HG03521 (cell line): ENCODE data around the gene SOX8.
"Not testable (repeated sequence)": the region's sequence is repeated elsewhere in the genome, so short reads cannot be mapped to it uniquely, and the experiment has no call there.

ENCODE experiments used
- ATAC-seq: cut with Tn5 transposase; IDR thresholded peaks from one replicate; pipeline ENCODE4 v1.9.1; 2021; ENCODE audit warnings: mild to moderate bottlenecking, moderate library complexity; ENCODE audit not compliant: unreplicated experiment

Gene SOX8

DNA sequence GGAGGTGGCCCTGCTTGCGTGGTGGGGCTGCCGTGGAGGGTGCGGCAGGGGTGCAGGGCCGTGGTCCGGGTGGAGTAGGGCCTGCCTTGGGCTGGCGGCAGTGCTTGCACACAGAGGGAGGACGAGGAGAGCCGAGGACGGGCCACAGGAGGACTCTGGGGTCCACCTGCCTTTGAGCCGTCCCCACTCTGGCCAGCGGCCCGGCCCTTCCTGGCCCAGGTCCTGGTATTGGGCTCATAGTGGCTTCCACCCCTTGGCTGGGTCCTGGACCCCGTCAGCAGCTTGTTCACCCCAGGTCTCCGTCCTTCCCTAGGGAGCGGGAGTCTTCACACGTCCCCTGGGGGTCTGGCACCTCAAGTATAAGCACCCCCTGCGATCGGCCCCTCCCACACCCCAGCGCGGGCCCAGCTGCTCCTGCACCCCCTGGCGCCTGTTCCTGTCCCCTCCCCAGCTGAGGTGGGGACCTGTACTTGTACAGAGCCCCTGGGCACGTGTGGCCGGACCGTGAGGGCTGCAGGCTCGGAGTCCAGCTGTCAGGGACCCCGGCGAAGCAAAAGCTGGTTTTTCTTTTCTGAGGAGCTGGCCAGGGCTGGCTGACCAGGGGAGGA, 40.1 kb downstream of the SOX8 start:
- ATAC-seq: no peak

DNA sequence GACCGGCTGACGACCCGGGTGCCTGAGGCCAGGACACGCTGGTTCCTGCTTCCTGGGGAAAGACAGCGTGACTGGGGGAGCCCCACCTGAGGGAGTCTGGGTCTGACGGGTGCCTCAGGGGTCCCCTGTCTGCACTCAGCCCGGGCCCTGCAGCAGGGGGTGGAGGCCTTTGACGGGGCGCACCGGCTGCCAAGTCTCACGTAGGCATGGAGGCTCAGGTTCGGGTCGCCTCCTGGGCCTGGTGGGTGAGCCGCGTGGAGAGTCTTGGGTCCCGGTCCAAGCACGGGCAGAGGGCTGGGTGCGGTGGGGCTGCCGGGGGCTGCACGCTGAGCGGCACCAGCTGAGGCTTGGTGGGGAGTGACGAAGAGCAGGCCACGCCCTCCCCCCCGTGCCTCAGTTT, 40.9 kb downstream of the SOX8 start:
- no peak for ATAC-seq

DNA sequence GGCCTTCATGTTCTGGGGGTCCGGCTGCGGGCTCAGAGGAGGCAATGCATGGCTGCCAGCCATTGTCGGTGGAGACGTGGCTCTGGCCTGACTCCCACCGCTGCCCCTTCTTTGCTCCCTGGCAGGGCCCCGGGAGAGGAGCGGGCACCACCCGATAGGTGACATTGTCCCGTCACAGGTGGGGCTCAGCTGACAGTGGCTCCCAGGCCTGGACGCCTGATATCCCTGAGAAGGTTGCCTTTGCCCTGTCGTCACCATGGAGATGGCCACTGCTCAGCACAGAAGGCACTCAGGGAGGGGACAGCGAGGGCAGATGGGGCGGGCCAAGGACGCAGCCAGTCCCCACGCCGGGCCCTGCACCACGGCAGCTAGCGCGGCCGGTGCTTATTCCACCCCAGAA, 42.6 kb downstream of the SOX8 start:
- no peak for ATAC-seq

DNA sequence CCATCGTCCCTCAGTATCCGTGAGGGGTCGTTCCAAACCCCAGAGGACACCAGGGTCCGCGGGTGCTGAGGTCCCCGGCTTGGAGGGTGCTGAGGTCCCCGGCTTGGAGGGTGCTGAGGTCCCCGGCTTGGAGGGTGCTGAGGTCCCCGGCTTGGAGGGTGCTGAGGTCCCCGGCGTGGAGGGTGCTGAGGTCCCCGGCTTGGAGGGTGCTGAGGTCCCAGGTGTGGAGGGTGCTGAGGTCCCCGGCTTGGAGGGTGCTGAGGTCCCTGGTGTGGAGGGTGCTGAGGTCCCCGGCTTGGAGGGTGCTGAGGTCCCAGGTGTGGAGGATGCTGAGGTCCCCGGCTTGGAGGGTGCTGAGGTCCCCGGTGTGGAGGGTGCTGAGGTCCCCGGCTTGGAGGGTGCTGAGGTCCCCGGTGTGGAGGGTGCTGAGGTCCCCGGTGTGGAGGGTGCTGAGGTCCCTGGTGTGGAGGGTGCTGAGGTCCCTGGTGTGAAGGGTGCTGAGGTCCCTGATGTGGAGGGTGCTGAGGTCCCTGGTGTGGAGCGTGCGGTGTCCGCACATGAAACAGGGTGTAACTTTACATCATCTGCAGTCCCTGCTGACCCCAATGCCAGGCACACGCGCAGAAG, 43.7 kb downstream of the SOX8 start:
- not testable (repeated sequence) for ATAC-seq

DNA sequence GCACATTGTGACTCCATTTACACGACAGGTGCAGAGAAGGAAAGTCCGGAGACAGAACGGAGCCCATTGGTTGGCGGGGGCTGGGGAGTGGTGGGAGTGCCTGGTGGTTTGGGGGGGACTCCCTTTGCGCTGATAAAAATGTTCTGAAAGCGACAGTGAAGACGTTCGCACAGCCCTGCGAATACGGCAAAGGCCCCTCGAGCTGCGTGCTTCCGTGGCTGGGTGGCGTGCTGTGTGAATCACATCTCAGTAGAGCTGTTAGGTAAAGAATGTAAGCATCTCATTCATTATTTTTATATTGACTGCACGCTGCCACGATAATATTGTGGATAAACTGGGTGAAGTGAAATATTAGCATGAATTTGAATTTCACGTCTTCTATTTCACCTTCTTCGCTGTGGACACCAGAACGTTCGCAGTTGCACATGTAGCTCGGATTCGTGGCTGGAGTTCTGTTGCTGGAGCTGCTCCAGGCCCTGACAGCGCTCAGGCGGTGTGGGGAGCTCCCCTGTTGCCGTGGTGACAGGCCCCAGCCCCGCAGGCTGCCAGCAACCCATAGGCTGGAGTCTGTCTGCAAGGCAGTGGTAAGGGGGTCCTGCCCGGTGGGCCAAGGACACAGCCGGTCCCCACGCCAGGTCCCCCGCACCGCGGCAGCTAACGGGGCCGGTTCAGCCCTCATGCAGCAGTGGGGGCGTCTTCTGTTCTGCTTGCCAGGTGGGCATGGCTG, 44.6 kb downstream of the SOX8 start:
- no peak for ATAC-seq

DNA sequence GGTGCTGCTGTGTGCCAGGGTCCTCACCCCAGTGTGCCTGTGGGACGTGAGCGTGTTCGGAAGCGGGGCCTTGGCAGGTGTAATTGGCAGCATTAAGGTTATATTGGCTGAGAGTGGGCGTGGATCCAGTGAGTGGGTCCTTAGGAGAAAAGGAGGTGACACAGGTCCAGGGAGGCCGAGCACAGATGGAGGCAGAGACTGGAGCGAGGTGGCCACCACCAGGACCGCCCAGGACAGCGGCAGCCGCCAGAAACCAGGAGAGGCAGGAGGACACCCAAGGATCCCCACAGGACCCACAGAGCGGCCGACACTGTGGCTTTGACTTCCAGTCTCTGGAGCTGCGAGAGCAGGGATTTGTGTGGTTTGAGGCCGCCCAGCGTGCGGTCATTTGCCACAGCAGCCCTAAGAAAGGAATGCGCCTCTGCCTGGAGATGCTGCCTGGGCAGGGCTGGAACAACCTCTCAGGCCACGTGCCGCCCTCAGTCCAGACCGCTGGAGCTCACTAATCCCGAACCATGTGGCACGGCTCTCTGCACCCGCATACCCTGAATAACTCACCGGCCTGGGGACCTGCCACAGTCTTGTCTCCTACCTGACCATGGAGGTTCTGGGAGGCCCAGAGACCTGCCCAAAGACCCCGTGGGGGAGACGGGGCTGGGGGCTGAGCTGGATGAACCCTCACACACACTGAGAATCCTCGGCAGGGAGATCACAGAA, 45.4 kb downstream of the SOX8 start:
- ATAC-seq: no peak

DNA sequence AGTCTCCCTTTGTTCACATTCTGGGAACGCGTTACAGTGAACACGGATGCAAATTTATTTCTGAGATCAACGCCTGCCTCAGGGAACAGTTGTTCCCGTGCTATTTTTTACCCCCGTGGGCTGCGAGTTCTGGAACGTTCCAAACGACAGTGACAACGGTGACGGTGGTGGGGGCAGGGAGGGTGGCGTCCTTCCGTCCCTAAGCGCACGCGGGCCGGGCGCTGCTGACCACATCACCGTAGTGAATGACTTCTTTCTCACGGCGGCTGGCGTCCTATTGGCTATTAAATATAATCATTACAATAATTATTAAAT, 45.9 kb downstream of the SOX8 start:
- no peak for ATAC-seq

DNA sequence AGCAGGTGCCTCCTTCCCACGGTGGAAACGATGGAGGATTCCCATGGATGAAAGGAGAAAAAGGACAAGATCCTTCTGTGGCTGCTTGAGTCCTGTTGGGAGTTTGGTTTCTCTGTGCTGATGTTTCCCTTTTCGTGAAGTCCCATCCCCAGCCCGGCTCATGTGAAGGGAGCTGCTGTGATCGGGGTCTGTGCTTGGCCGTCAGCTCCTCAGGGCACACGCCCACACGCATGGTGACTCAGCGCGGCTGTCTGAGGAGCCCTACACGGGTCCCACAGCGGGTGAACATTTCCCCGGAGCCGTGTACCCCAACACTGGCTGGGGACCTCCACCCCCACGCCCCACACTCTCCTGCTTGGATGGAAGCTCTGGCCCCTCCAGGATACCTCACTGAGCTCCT, 46.5 kb downstream of the SOX8 start:
- ATAC-seq: no peak

DNA sequence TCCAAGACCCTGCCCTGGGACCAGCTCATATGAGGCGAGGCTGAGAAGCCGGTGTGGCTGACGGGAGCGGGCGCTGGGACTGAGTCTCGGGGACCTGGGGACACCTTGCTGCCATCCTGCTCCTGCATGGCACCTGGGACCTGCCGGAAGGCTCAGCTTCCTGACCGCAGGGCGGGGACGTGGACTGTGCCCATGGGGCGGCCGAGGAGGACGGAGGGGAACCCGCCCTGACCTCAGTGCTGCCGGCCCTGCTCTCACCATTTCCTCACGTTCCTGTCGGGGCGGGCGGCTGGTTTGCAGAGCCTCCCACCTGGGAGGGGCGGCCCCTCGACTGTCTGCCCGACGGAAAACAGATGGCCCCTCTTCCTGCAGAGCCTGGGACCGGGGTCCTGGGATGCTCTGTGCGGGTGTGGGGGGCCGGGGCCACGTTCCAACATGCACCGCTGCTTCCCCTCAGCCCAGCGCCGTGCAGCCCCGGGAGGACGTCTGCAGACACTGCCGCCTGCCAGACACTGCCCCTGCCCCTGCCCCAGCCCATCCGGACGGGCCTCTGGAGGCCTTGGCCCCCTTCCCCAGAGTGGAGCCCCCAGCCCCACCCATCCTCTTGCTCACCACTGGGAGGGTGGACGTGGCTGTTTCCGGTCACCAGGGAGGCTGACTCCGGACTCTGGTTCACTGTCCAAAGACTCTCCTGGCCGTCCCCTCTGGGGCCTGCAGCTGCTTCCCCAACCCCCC, 47.1 kb downstream of the SOX8 start:
- no peak for ATAC-seq

DNA sequence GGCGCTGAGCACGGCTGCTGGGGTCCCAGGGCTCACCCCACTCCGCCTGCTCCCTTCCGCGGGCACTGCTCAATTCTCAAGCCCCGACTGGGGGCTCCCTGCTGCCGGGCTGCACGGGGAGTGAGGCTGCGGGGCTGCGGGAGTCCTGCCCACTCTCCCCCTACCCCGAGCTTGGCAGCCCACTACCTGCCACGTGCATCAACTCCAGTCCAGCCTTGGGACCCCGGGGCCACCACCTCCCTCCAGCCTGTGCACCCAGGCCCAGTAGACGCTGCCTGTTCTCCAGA, 47.6 kb downstream of the SOX8 start:
- ATAC-seq: no peak

DNA sequence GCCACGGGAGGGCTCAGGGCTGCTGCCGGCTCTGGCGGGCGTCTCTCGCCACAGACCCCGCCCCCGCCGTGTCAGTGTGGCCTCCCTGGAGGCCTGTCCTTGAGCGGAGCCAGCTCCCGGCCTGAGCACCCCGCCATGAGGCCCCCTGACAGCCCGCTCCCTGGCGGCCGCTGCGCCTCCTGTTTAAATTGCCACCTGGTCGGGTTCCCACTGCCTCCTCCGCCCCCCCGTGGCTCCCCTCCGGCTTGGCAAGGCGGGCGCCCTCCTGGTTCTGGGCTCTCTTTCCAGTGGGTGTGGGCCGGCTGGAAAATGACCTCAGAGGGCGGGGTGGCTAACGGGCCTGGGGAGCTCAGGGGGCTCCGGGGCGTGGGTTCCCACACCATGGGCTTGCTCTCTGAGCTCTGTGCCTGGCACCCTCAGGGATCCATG, 48.9 kb downstream of the SOX8 start:
- no peak for ATAC-seq

DNA sequence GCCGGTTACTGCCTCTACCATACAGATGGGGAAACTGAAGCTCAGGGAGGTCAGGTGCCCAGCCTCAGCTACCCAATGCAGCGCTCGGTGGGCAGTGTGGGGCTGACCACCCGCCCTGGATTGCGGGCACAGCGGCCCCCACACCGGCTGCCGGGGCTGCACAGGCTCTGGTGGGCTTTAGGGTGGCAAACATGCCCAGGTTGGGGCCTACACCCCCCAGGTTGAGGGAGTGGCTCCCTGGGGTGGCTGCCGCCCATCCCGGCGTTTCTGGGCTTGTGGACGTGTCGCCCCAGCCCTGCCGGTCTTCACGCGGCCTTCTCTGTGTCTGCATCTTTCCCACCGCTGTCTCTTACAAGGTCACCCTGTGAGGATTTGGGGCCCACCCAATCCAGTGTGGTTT, 50.1 kb downstream of the SOX8 start:
- no peak for ATAC-seq

DNA sequence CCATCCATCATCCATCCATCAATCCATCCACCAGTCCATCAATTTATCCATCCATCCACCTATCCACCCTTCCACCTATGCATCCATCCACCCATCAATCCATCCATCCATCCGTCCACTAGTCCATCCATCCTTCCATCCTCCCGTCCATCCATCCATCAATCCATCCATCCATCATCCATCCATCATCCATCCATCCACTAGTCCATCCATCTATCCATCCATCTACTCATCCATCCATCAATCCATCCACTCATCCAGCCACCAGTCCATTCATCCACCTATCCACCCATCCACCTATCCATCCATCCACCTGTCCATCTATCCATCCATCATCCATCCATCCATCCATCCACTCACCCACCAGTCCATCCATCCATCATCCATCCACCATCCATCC, 51.0 kb downstream of the SOX8 start:
- no peak for ATAC-seq

DNA sequence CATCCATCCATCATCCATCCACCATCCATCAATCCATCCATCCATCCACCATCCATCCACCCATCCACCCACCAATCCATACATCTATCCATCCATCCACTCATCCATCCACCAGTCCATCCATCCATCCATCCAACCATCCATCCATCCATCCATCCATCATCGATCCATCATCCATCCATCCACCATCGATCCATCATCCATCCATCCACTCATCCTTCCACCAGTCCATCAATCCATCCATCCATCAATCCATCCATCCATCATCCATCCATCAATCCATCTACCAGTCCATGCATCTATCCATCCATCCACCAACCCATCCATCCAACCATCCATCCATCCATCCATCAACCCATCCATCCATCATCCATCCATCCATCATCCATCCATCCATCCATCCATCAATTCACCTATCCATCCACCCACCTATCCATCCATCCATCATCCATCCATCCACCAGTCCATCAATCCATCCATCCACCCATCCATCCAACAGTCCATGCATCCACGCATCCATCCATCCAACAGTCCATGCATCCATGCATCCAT, 51.6 kb downstream of the SOX8 start:
- no peak for ATAC-seq

DNA sequence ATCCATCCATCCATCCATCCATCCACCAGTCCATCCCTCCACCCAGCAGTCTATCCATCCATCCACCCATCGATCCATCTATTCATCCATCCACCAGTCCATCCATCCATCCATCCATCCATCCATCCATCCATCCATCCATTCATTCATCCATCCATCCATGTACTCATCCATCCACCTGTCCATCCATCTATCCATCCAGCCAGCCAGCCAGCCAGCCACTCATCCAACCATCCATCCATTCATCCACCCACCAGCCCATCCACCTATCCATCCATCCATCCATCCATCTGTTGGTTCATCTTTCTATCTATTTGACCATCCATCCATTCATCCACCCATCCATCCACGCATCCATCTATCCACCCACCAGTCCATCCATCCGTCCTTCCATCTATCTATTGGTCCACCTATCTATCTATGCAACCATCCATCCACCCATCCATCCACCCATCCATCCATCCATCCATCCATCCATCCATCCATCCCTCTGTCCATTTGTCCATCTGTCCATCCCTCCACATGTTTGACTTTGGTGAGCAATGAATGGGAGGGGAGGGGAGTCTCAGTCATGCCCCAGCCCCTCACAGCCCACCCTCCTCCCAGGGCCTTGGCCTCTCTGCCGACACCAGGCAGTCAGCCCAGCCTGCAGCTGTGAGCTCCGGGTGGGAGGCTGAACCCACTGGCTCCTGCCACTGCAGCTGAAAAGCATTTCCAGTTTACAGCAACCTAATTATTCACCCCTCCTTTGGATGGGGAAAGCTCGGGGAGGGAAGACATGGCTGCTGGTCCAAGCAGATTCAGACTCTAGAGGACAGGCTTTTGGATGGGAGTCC, 52.9 kb downstream of the SOX8 start:
- no peak for ATAC-seq

DNA sequence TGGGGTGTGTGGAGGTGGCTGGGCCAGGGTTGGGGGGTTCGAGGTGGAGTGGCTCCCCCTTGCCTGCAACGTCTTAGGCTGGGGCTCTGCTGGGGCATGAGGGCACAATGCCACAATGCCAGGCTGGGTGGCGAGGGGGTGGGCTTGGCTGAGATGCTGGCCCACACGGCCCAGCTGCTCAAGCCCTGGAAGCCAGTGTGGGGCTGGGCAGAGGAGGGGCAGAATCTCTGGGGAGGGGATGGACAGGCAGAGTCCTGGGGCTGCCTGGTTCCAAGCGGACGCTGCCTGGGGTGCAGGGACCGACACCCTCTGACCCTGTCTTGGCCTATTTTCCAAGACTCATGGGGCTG, 53.5 kb downstream of the SOX8 start:
- no peak for ATAC-seq

DNA sequence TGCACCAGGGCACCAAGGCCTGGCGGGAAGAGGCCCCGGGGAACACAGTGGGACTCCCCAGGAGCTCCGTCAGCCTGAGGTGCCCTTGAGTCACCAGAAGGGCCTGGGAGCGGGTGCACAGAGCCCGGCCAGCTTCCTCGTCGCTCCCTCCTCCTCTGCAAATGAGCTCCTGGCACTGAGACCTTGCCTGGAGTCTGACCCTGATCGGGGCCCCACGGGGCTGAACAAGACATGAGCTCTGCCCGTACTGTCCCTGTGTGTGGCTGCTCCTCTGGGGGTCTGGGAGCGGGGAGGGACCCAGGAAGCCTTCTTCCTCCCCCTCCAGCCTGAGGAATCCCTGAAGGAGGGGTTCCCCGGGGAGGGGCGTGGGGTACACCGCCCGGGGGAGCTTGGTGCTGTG, 54.6 kb downstream of the SOX8 start:
- no peak for ATAC-seq
